Occipital lobe (tissue), 2 donors: ENCODE measurements around the gene MACF1. TPM values are rescaled to one million over a fixed set of nuclear protein-coding genes. Genes with fewer than 3 reads are reported as not detected.
A peak's percentile ranks its signal among the peaks of the same experiment; 100 is the strongest.

Experiments
- DNase-seq: peaks from one replicate; lab custom pipeline; 2025; lab: John Stamatoyannopoulos, UW
- total RNA-seq: library from RNA; depleted of rRNA; stranded (reverse); fragments of >200 nt; gene quantifications from one replicate; pipeline ENCODE4 v1.2.3, GENCODE V29; 2014

The MACF1 gene
- total RNA-seq, 1 donor from 2014 or later, result 341 TPM

DNA sequence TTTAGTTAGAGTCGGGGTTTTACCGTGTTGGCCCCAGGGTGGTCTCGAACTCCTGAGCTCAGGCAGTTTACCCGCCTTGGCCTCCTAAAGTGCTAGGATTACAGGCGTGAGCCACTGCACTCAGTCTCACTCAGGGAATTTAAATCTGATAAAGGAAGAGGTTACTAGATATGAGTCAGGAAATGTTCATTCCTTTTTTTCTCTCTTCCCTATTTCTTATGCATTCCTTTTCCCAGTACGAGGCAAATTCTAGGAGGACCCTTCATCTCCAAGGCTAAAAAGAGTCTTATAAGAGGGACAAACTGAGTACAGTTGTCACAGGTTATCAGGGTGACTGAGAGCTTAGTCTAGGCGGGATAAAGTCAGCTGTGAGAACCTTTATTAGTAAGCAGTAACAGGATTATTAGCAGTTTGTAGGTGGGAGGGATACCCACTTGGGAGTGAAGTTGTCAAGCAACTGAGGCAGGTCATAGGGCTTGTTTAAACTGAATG is 9.1 kb downstream of the MACF1 start:
- DNase-seq, result no peak

DNA sequence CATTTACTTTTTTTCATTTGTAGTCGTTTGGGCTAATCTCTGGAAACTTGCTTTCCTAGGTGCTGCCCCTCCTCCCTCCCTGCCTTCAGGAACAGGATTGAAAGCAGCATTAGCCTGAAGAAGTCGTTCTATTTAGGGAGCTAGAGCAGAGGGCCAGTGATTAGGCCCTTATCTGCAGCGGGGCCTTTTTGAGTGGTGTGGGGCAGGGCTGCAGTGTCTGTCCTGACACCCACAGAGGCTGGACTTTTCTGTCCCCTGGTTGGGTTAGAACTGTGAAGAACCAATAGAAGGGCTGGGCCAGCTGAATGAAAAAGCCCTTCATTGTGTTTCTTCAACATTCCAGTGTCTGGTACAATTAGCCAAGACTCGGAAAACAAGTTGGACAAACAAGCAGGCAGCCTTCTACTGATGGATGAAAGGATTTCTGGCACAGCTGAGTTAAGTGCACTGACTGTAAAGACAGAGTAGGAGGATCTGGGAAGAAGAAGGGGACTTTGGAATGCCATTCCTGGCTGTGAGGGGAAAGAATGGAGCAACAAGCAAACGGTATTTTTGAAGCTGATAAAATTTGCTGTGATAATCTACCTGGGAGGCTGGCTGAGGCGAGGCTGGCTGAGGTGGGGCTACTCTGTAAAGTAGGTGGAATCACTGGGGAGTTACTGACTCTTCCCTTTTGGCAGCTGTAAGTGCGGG is 9.7 kb downstream of the MACF1 start:
- DNase-seq, result peak; percentile 50

DNA sequence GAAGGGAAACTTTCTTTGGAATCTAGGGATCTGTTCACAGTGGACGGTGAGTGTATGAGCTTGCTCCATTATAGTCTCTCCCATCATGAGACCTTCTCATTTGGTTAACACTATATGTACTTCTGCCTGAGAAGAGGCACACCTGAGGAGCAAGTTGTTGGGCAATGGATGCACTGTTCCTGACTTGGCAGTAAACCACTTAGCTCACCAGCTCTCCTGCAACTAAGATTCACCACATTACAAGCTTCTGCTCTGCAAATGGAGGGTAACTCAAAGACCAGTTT is 10.2 kb downstream of the MACF1 start:
- DNase-seq, result no peak

DNA sequence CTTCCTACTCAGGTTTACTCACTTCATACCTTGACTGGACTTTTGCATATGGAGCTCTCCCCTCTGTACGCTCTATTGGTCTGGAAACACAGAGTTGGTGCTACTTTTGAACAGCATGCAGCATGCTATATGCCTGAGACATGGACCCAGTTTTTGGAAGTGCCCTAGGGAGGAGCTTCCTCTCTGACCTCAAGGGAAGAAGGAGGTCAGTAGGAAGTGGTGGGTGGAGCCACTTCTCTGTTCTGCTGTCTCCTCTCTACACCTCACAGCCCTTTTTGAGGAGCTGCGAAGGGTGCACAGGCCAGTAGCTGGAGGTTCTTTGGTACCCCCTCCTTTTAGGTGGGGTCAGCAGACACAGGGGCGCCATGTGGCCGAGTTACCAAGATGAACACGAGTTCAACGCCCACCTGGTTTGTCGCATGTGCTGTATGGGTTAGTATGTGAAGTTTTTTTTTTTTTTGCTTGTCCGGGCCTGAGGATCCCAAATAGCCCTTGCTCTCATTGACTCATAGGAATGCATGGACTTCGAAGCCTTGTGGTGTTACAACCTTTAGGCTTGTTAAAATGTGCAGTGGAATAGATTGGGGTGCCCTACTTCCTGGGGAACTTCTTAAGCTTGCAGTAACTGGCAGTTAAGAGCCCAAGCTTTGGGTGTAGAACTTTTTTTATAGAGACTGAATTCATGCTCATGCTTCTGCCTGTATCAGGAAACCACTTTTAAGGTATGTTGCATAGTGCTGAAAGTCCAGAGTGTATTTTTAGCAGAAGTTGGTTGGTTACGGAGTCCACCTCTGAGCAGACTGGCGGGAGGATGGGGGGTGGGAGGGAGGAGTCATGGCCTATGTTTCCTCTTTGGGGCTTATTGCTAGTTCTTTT is 10.7 kb downstream of the MACF1 start:
- DNase-seq, result no peak

DNA sequence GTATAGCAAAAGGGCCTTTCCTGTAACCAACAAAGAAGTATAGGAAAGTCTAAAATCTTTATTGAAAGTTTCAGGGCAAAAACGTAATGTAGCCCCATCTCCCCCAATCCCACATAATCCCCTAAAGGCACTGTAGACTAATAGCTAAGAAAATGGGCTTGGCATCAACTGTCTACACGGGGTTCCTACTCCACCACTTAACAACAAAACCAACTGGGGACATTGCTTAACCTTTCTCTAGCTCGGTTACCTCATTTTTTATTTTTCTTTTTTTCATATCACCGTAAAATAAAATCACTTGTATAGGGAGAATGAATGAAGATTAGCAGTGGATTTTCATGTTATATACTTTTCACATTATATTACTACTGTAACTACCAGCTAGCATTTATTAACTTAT is 12.3 kb downstream of the MACF1 start:
- no peak for DNase-seq

DNA sequence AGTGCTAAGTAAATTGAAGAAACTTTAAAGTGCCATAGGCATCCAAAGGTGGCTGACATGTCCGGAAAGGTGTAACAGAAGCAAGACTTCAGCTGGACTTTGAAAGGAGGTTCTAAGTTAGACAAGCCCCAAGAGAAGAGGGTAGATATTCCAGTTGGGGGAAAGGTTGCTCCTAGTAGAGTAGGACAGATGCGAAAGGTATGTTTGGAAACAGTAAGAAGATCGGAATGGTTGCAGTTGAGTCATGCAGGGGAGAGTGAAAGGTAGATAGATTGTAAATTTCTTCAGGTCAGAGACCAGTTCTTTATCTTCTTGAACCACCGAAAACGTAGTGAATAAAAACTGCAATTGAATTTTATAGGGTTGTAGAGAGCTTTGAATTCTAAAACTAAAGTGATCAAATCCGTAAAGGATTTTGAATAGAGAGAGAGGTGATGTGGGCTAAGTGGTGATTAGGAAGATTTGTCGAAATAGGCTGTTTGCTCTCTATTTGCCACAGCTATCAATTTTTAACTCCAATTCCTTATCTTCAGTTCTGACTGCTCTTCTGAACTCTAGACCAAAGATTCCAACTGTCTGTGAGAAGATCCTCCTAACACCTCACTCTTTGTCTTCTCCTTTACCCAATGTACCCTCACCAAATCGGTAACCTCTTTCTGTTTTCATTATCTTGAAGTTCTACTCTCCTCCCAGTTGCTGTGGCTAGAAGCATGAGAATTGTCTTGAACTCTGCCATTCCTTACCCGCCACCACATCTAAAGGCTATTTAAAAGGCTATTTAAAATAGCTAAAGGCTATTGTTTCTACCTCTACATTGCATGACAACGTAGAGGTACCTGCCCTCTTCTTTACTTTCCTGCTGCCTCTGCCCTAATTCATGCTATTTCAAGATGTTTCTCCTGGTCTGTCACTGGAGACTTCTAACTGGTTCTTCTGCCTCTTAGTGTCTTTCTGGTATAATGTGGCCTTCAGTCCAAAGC is 16.7 kb downstream of the MACF1 start:
- no peak for DNase-seq

DNA sequence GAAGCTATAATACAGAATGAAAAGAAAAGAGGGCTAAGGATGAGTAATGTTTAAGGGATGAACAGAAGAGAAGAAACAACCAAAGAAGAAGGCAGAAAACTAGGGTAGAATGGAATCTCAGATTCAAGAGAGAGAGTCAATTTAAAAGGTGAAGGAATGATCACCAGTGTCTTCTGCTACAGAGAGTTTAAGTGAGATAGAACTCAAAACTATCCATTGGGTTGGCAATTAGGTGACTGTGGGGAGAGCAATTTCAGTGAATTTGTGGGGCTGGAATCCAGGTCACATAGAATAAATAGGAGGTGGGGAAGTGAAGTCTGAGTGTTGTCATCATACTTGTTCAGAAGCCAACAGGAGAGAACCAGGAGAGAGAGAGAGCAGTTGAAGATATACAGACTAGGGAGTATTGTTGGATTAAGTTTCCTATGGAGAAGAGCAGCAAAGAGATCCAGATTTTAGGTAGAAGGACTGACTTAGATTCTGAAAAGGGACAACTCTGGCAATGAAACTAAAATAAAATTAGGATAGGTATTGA is 19.9 kb downstream of the MACF1 start:
- no peak for DNase-seq

DNA sequence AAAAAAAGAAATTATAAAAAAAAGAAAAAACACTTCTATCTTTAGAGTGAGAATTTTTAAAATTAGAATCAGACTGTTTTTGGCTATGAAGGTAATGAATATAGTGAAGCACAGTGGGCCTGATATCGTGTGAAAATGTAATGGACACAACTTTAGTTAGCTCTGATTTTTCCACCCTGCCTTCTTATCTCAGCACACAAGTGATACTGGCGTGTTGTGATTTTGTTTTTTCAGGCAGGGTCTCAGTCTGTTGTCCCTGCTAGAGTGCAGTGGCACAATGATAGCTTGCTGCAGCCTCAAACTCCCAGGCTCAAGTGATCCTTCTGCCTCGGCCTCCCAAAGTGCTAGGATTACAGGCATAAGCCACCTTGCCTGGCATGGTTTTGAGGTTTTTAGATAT is 22.3 kb downstream of the MACF1 start:
- no peak for DNase-seq

DNA sequence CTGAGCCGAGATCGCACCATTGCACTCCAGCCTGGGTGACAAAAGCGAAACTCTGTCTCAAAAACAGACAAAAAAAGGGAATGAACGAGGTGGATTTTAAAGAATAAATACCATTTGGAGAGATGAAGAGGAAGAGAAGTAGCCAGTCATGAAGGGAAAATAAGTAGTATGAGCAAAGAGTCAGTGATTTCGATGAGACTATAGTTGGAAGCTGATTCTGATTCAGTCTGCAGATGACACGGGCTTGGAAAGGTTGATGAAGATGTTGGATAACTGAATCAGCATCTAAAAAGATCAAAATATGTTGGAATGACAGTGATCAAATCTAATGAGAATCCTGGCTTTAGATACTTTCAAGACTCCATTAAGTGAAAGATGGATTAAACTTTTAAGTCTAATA is 23.8 kb downstream of the MACF1 start:
- DNase-seq, result no peak

DNA sequence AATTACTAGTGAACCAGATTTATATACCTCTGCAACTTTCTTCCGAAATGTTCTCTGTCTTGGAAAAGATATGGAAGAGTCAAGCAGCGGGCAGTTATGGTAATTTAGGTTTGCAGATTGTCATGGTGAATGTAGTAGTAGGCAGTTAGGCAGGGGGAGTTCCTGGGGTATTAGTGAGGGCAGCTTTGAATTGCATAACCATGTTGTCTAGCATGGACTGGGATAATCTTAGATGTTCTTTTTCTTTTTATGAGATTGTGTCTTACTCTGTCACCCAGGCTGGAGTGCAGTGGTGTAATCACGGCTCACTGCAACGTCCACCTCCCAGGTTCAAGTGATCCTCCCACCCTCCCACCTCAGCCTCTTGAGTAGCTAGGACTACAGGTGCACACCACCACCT is 25.0 kb downstream of the MACF1 start:
- DNase-seq, result no peak

GRCh38 chr1:39230261-39231190 is 26.0 kb downstream of the MACF1 start:
- DNase-seq, result no peak

- no peak for DNase-seq
These were observed 32.5 kb downstream of the MACF1 start for GRCh38 chr1:39236971-39237370.

- DNase-seq, result peak; percentile 23
These were observed 34.0 kb downstream of the MACF1 start for GRCh38 chr1:39238476-39238875.

- DNase-seq, result no peak
These were observed 35.5 kb downstream of the MACF1 start for GRCh38 chr1:39239968-39240367.

GRCh38 chr1:39243302-39243701 is 38.8 kb downstream of the MACF1 start:
- DNase-seq, result no peak

DNA sequence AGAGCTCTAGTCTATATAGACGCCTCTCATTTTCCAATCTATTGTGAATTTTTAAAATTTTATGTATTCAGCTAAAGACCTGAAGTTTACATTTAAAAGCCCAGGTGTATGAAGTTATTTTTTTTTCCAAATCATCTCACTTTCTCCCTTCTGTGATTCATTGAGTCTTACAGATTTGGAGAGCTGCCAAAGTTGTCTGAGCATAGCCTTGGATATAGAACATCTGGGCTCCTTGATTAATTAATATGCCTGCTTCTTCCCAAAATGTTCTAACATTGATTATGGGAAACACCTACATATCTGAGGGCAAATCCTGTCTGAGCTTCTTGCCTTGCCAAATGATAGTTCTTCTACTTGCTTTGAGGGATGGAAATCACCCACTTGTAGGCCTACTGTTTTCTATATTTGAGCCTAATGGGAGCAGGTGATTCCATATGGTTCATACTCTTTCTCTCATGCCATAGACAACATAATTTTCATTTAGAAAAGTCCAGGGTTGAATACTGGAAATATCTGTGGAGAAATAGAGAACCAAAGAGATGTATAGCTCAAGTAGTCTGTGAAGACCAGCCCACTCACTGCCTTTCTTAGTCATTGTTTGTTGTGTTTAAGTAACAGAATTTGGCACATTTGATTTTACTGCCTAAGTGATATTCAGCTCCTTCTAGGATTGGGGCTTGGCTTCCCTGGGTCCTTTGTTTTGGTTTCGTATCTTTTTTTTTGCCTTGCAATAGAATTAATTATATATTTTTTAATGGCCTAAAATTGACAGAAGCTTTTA is 46.2 kb downstream of the MACF1 start:
- DNase-seq, result no peak

GRCh38 chr1:39255222-39255621 is 50.7 kb downstream of the MACF1 start:
- DNase-seq, result no peak

DNA sequence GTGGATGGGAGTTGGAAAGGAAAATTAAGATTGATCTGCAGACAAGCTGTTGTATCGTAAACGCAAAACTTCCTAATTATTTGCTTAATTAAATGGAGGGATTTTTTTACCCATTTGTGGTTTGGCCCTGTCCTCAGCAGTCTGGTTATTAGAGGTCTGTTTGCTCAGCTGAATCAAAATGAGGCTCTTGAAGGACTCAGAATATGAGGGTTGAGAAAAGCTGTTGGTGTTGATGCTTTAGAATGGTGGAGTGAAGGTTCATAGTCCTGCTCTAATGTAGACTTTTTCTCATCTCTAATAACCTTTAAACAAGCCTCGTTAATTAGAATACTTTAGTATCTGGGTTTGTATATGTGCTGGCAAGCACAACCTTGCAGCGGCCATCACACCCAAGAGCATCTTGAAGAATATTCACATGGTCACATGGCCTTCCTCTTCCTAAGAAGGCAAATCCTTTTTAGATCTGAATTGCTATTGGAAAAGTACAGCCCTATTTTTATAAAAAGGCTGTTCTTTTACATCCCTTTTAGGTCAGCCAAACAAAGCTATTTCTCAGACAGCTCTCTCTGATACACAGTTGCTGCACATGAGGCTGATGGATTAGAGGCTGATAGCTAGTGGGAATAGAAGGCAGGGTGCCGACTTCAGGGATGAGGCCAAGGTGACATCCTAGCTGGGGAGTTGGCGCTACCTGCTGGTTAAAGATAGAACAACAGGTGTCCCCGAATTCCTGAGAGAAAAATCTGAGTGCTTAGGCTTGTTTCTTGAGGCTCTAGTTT is 53.8 kb downstream of the MACF1 start:
- no peak for DNase-seq

DNA sequence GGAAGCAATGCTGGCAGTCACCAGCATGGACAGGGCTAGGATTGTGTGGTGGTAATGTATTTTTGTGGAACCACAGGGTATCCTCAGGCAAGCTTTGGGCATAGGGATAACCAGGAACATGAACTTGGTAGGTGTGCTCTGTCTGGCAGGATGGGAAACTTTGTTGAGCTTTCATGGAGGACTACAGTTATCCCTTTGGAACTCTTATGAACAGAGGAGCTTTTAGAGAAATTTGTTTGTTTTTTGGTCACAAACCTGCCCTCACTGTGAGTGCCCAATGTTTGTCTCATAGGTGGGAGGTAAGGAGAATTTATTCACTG is 54.4 kb downstream of the MACF1 start:
- no peak for DNase-seq
